Measurements from ENCODE around the gene ZBTB5.

Gene ZBTB5

GRCh38 chr9:37438359-37438758, 26.9 kb downstream of the ZBTB5 start:
- Histone ChIP-seq H3K27me3 (ENCODE audit: insufficient read depth, low read depth, severe bottlenecking) (no peaks in the 10 kb centered on the region), H3K4me3 (ENCODE audit: low read depth, low read length) (no peak overlapping the region), H3K9me3 (ENCODE audit: severe bottlenecking) (no peaks in the 10 kb centered on the region), H3K36me3 (peaks cover 92% of the 10 kb centered on the region), H3K27ac (no peak overlapping the region)
- no peak for TF ChIP-seq CTCF (IDR thresholded peaks at IDR 0.05; ENCODE audit: low read depth, low read length)
- DNase-seq, result no peak

- no peak for TF ChIP-seq CTCF (IDR thresholded peaks at IDR 0.05; ENCODE audit: low read depth, low read length)
- peaks cover 94% of the 10 kb centered on the region for H3K36me3 ChIP-seq
- DNase-seq, result no peak
- H3K9me3 ChIP-seq (ENCODE audit: severe bottlenecking), result no peaks in the 10 kb centered on the region
- H3K27ac ChIP-seq, result no peak overlapping the region
- no peak overlapping the region for H3K4me3 ChIP-seq (ENCODE audit: low read depth, low read length)
- no peaks in the 10 kb centered on the region for H3K27me3 ChIP-seq (ENCODE audit: insufficient read depth, low read depth, severe bottlenecking)
Observed at GRCh38 chr9:37437621-37438020, 27.6 kb downstream of the ZBTB5 start.

- Histone ChIP-seq H3K9me3 (ENCODE audit: severe bottlenecking) (no peaks in the 10 kb centered on the region), H3K27ac (no peak overlapping the region), H3K4me3 (ENCODE audit: low read depth, low read length) (no peak overlapping the region), H3K36me3 (peaks cover 91% of the 10 kb centered on the region), H3K27me3 (ENCODE audit: insufficient read depth, low read depth, severe bottlenecking) (no peaks in the 10 kb centered on the region)
- DNase-seq, result no peak
- no peak for TF ChIP-seq CTCF (IDR thresholded peaks at IDR 0.05; ENCODE audit: low read depth, low read length)
Observed at GRCh38 chr9:37437010-37437409, 28.2 kb downstream of the ZBTB5 start.

GRCh38 chr9:37436540-37436939, 28.7 kb downstream of the ZBTB5 start:
- DNase-seq, result no peak
- Histone ChIP-seq H3K4me3 (ENCODE audit: low read depth, low read length) (no peak overlapping the region), H3K36me3 (peaks cover 89% of the 10 kb centered on the region), H3K27me3 (ENCODE audit: insufficient read depth, low read depth, severe bottlenecking) (no peaks in the 10 kb centered on the region), H3K27ac (no peak overlapping the region), H3K9me3 (ENCODE audit: severe bottlenecking) (no peaks in the 10 kb centered on the region)
- no peak for TF ChIP-seq CTCF (IDR thresholded peaks at IDR 0.05; ENCODE audit: low read depth, low read length)

GRCh38 chr9:37433867-37434371, 31.3 kb downstream of the ZBTB5 start:
- TF ChIP-seq CTCF (IDR thresholded peaks at IDR 0.05; ENCODE audit: low read depth, low read length), result no peak
- Histone ChIP-seq H3K27me3 (ENCODE audit: insufficient read depth, low read depth, severe bottlenecking) (no peaks in the 10 kb centered on the region), H3K36me3 (peaks cover 84% of the 10 kb centered on the region), H3K27ac (no peak overlapping the region), H3K4me3 (ENCODE audit: low read depth, low read length) (no peak overlapping the region), H3K9me3 (ENCODE audit: severe bottlenecking) (no peaks in the 10 kb centered on the region)
- no peak for DNase-seq

GRCh38 chr9:37432020-37432419, 33.2 kb downstream of the ZBTB5 start:
- no peak overlapping the region for H3K27ac ChIP-seq
- H3K4me3 ChIP-seq (ENCODE audit: low read depth, low read length), result no peak overlapping the region
- H3K9me3 ChIP-seq (ENCODE audit: severe bottlenecking), result no peaks in the 10 kb centered on the region
- H3K36me3 ChIP-seq, result peaks cover 82% of the 10 kb centered on the region
- no peak for TF ChIP-seq CTCF (IDR thresholded peaks at IDR 0.05; ENCODE audit: low read depth, low read length)
- no peak for DNase-seq
- H3K27me3 ChIP-seq (ENCODE audit: insufficient read depth, low read depth, severe bottlenecking), result no peaks in the 10 kb centered on the region
